K562 (cell line): Measurements from ENCODE around the gene FAM171A1.

Experiments
- CTCF ChIP-seq, 3 experiments: IDR thresholded peaks in 2 of 3; conservative IDR thresholded peaks in 1 of 3; 2 replicates each; pipeline ENCODE4 v1.5.1; 2011 to 2012; ENCODE audit warnings: low read length in 3 of 3, mild to moderate bottlenecking in 3 of 3, control low read depth in 2 of 3, improper control_type of control experiment in 1 of 3, inconsistent platforms in 1 of 3, low read depth in 1 of 3, mixed read lengths in 1 of 3, moderate library complexity in 1 of 3; ENCODE audit not compliant: insufficient read depth in 2 of 3
- POLR2A ChIP-seq: fragments of 450-650 bp; conservative IDR thresholded peaks from 2 replicates; pipeline ENCODE4 v1.6.1; 2016
- TF ChIP-seq, protein P1 (sequence below): fragments of 450-650 bp; IDR thresholded peaks from 2 replicates; pipeline ENCODE4 v1.7.1; 2018; ENCODE audit warnings: mild to moderate bottlenecking, low read depth; ENCODE audit not compliant: partially characterized antibody

DNA sequence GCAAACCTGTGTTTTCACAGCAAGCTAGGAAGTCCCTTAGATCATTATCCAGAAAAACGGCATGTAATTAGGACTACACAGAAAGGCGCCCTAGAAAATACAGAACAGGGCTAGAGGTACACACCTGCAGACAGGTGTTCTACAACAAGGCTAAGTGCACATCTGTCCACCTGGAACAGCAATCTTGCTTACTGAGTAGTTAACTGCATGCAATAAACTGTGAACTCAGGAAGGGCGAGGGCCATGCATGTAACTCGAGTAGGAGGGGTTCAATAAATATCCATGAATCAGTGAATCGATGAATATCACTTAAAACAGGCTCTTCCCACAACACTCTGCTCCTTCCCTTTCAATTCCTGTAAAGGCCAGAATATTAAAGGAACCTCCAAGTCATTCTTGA is 22.0 kb downstream of the FAM171A1 start:
- TF ChIP-seq POLR2A = no peak
- no peak for TF ChIP-seq CTCF (IDR thresholded peaks at IDR 0.05 in 2 of 3, conservative IDR thresholded peaks at IDR 0.05 in 1 of 3; ENCODE audit: insufficient read depth in 2 of 3, low read depth in 1 of 3, low read length in 3 of 3)
- TF ChIP-seq, protein P1, sequence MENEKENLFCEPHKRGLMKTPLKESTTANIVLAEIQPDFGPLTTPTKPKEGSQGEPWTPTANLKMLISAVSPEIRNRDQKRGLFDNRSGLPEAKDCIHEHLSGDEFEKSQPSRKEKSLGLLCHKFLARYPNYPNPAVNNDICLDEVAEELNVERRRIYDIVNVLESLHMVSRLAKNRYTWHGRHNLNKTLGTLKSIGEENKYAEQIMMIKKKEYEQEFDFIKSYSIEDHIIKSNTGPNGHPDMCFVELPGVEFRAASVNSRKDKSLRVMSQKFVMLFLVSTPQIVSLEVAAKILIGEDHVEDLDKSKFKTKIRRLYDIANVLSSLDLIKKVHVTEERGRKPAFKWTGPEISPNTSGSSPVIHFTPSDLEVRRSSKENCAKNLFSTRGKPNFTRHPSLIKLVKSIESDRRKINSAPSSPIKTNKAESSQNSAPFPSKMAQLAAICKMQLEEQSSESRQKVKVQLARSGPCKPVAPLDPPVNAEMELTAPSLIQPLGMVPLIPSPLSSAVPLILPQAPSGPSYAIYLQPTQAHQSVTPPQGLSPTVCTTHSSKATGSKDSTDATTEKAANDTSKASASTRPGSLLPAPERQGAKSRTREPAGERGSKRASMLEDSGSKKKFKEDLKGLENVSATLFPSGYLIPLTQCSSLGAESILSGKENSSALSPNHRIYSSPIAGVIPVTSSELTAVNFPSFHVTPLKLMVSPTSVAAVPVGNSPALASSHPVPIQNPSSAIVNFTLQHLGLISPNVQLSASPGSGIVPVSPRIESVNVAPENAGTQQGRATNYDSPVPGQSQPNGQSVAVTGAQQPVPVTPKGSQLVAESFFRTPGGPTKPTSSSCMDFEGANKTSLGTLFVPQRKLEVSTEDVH = no peak
